NCI-H2029 treated with DMSO at 0.1 percent for 48 hours (cell line): Measurements from ENCODE around the gene TMEM134.
A peak's percentile ranks its signal among the peaks of the same experiment; 100 is the strongest.

Experiments used
- DNase-seq: peaks from one replicate; lab custom pipeline; 2025; lab: John Stamatoyannopoulos, UW

The TMEM134 gene

GRCh38 chr11:67458266-67458665 is 10.8 kb downstream of the TMEM134 start:
- no peak for DNase-seq

- no peak for DNase-seq
These were observed 11.6 kb downstream of the TMEM134 start for GRCh38 chr11:67457453-67457852.

- no peak for DNase-seq
These were observed 12.9 kb downstream of the TMEM134 start for GRCh38 chr11:67456068-67456705.

- no peak for DNase-seq
These were observed 14.0 kb downstream of the TMEM134 start, which contains the start of gene CABP4 for GRCh38 chr11:67455054-67455453. Gene CABP4, plus strand, starts transcription at chr11:67455354. Its CDS starts 70 bp downstream, at chr11:67455424.

- DNase-seq, result no peak
These were observed 15.0 kb downstream of the TMEM134 start for GRCh38 chr11:67453816-67454732.

- peak; percentile 35 for DNase-seq
These were observed 16.7 kb downstream of the TMEM134 start, which contains the start of gene GPR152 for GRCh38 chr11:67452141-67452952. Gene GPR152, minus strand, starts transcription at chr11:67452729. Its CDS starts 5 bp downstream, at chr11:67452724.

- no peak for DNase-seq
These were observed 17.4 kb downstream of the TMEM134 start for GRCh38 chr11:67451658-67451976.

GRCh38 chr11:67450796-67451657 is 18.0 kb downstream of the TMEM134 start:
- DNase-seq, result no peak

- no peak for DNase-seq
These were observed 19.8 kb downstream of the TMEM134 start for GRCh38 chr11:67449116-67449844.

- no peak for DNase-seq
These were observed 20.8 kb downstream of the TMEM134 start for GRCh38 chr11:67448220-67448609.

- DNase-seq, result no peak
These were observed 23.5 kb downstream of the TMEM134 start for GRCh38 chr11:67445515-67445914.

GRCh38 chr11:67442504-67443404 is 26.3 kb downstream of the TMEM134 start:
- DNase-seq, result no peak

- DNase-seq, result no peak
These were observed 27.2 kb downstream of the TMEM134 start for GRCh38 chr11:67441731-67442351.

- DNase-seq, result no peak
These were observed 27.9 kb downstream of the TMEM134 start for GRCh38 chr11:67441098-67441563.

GRCh38 chr11:67440229-67441097 is 28.6 kb downstream of the TMEM134 start:
- no peak for DNase-seq

GRCh38 chr11:67439321-67440228 is 29.5 kb downstream of the TMEM134 start:
- DNase-seq, result no peak
